Activated naive CD8-positive, alpha-beta T cell treated with anti-CD3 and anti-CD28 coated beads, Interleukin-2, amount 10 ng/mL, durations not matched to agents 7 days and 5 days (primary cell): ENCODE data around the gene MAP2K5. TPM values are rescaled to one million over a fixed set of nuclear protein-coding genes. Genes with fewer than 3 reads are reported as not detected.
A peak's percentile ranks its signal among the peaks of the same experiment; 100 is the strongest.

Source experiments
- ATAC-seq: fragments of 150-1000 bp; cut with Tn5 transposase; one replicate; pipeline ENCODE4 v1.10.0; 2021; ENCODE audit warnings: low read depth, moderate library complexity
- POLR2A ChIA-PET: fragments of 350-600 bp; sonication (Branson Sonifier 250); formaldehyde crosslinking; loops from one replicate; lab custom pipeline; 2021; ENCODE audit warnings: antibody characterized with exemption; lab: Charles Lee
- DNase-seq: peaks from one replicate; pipeline ENCODE4 v3.0.0; 2021
- H3K27ac Mint-ChIP-seq: one replicate; pipeline ENCODE4 v1.8.0; 2022; ENCODE audit warnings: mild to moderate bottlenecking, mixed read lengths
- H3K27me3 Mint-ChIP-seq: one replicate; pipeline ENCODE4 v1.8.0; 2022; ENCODE audit warnings: mild to moderate bottlenecking, moderate library complexity, mixed read lengths
- H3K36me3 Mint-ChIP-seq: one replicate; pipeline ENCODE4 v1.8.0; 2021; ENCODE audit warnings: mild to moderate bottlenecking, mixed read lengths
- H3K4me1 Mint-ChIP-seq: one replicate; pipeline ENCODE4 v1.8.0; 2021; ENCODE audit warnings: mixed read lengths
- H3K4me3 Mint-ChIP-seq: one replicate; pipeline ENCODE4 v1.8.0; 2022; ENCODE audit warnings: mild to moderate bottlenecking, moderate library complexity, mixed read lengths
- H3K9me3 Mint-ChIP-seq: one replicate; pipeline ENCODE4 v1.8.0; 2021; ENCODE audit warnings: mixed read lengths
- total RNA-seq, 2 experiments: library from RNA; stranded (reverse); gene quantifications; one replicate each; pipeline ENCODE4 v1.2.3, GENCODE V29; 2021

Gene MAP2K5
- total RNA-seq, 2 experiments from 2014 or later: 25.8 to 29.9 TPM

DNA sequence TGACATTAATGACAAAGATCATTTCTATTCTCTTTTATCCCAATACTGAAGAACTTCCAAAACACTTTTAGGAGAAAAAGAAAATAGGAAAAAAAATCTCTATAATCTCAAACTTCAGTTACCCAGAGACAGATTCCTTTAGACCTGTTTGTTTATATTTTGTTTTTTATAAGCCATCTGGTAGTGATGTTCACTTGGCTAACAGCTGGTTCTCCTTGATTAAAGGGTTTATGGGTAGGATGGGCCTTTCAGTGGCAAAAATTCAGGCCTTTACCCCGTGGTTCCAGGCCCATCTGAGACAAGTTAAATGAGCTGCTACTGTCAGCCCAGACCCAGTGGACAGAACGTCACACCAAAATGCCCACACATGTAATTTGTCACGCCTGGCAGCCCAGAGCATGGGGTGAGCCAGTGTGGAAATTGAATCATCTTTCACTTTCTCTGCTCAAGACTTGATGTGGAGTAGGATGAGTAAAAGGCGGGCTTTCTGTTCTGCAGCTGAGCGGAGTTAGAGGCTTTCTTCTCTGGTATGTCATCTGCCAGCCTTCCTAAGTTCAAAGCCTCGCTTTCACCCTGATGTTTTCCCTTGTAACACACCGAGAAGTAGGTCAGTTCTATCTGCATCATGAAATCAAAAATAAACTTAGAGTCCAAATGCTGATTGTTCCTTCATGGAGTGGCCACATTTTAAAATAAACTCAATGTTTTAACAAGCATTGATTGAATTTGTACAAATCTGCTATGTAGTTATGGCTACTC is 220.3 kb downstream of the MAP2K5 start:
- peak; percentile 81 for ATAC-seq
- peak; percentile 46 for DNase-seq
- Mint-ChIP-seq H3K27me3 (no peaks in the 10 kb centered on the region), H3K36me3 (peaks cover 13% of the 10 kb centered on the region), H3K27ac (peak overlapping the region; percentile 81), H3K4me3 (peak overlapping the region; percentile 57), H3K9me3 (no peaks in the 10 kb centered on the region), H3K4me1 (peaks cover 46% of the 10 kb centered on the region)
- POLR2A ChIA-PET: interaction anchor here (0.7 to 1.5 kb wide), 2 partner anchors 12 to 813 kb away, joined by 3 to 4 read pairs; no protein-coding TSS in a partner anchor

GRCh38 chr15:67765701-67766100 is 223.2 kb downstream of the MAP2K5 start:
- Mint-ChIP-seq H3K36me3 (peaks cover 14% of the 10 kb centered on the region), H3K9me3 (no peaks in the 10 kb centered on the region), H3K4me3 (no peak overlapping the region), H3K27me3 (no peaks in the 10 kb centered on the region), H3K4me1 (peaks cover 29% of the 10 kb centered on the region), H3K27ac (no peak overlapping the region)
- DNase-seq: no peak
- POLR2A ChIA-PET: no interaction called here
- no peak for ATAC-seq

DNA sequence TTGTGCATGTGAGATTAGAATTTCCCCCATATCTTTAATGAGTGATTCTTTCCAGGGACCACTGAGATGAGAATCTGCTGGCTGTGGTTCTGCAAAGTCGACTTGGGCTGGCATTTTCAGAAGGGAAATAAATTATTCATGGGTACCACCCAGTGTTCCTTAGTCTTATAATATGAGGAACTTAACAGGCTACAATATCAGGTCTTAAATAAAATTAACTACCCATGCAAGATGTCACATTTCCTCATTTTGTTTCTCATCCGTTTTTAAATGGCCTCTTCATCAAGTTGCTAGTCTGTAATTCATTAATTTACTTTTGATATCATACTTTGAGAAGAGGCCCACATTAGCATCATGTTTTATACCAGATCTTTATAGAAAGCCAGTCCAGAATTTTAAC is 224.5 kb downstream of the MAP2K5 start:
- H3K4me1 Mint-ChIP-seq: peaks cover 19% of the 10 kb centered on the region
- POLR2A ChIA-PET: no interaction called here

DNA sequence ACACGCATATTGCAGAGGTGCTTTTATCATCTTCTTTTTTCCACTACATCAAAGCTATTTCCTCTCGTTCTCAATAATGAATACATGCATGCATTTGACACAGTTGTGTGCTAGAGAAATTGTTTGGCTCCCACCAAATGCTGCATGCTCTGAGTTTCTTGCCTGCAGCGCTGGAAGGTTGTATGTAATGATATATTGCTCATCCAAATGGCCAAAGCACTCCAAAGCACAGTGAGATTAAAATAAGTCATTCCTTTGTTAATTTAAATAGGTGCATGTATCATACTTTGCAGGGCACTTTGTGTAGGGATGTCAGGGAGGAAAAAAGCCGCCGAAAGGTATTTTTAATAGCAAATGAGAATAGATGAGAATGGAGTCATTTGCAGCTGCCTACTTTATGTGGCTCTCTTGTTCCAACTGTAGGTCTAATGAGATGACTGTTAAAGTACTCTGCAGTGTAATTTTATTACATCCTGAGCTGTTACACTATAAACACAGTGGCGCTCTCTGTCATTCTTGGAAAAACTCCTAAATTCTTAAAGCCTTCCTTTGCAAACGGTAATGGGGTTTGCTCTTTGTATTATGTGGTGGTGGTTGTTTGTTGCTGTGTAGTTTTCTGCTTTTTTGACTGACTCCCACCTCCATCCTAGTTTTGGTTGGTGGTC is 225.9 kb downstream of the MAP2K5 start:
- Mint-ChIP-seq H3K36me3 (peaks cover 10% of the 10 kb centered on the region), H3K27me3 (no peaks in the 10 kb centered on the region), H3K27ac (no peak overlapping the region), H3K4me3 (no peak overlapping the region), H3K9me3 (no peaks in the 10 kb centered on the region), H3K4me1 (peaks cover 6% of the 10 kb centered on the region)
- DNase-seq: no peak
- ATAC-seq: no peak
- POLR2A ChIA-PET: no interaction called here

More for the DNA sequence above, 224.5 kb downstream of the MAP2K5 start:
- no peak for DNase-seq
- Mint-ChIP-seq H3K9me3 (no peaks in the 10 kb centered on the region), H3K27ac (no peak overlapping the region), H3K27me3 (no peaks in the 10 kb centered on the region), H3K4me3 (no peak overlapping the region), H3K36me3 (peaks cover 10% of the 10 kb centered on the region)
- no peak for ATAC-seq

GRCh38 chr15:67769497-67770357 is 227.2 kb downstream of the MAP2K5 start:
- H3K27me3 Mint-ChIP-seq: no peaks in the 10 kb centered on the region
- ATAC-seq (no peak), DNase-seq (no peak)
- H3K36me3 Mint-ChIP-seq: peaks cover 7% of the 10 kb centered on the region
- H3K4me3 Mint-ChIP-seq: no peak overlapping the region
- POLR2A ChIA-PET: no interaction called here
- H3K27ac Mint-ChIP-seq: no peak overlapping the region
- H3K4me1 Mint-ChIP-seq: peaks cover 2% of the 10 kb centered on the region
- no peaks in the 10 kb centered on the region for H3K9me3 Mint-ChIP-seq

- Mint-ChIP-seq H3K9me3 (no peaks in the 10 kb centered on the region), H3K36me3 (peaks cover 7% of the 10 kb centered on the region), H3K27ac (no peak overlapping the region), H3K27me3 (no peaks in the 10 kb centered on the region), H3K4me3 (no peak overlapping the region), H3K4me1 (peaks cover 2% of the 10 kb centered on the region)
- DNase-seq: no peak
- no peak for ATAC-seq
- POLR2A ChIA-PET: no interaction called here
Measured at GRCh38 chr15:67770358-67770628, 227.8 kb downstream of the MAP2K5 start.

DNA sequence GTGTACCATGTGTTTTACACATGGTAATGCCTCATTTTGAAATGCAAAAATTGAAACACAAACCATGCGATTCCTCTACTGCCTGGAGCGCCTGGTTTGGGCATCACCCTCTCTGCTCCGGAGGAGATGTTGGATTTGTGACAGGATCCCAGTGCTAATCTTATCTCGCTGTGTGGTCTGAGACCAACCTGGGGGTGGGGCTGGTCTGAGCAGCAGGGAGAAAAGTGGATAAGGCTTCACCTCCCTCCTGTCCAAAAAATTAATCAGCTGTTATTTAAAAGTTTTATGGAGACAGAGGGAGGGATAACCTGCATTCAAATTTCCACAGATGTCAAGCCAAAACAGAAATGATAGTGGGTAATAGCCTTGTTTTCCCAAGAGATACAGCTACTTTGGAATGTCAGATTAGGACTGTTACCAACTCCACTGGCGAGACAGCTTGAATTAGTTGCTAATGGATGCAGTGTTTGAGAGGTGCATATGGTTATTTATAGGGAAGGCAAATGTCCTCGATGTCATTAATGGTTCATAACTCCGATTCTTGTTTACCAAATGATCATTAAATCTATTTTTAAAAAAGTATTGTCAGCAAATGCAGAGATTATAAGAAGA is 228.8 kb downstream of the MAP2K5 start:
- H3K9me3 Mint-ChIP-seq: no peaks in the 10 kb centered on the region
- H3K4me1 Mint-ChIP-seq: peaks cover 2% of the 10 kb centered on the region
- ATAC-seq: no peak
- H3K27me3 Mint-ChIP-seq: no peaks in the 10 kb centered on the region
- no peak for DNase-seq
- POLR2A ChIA-PET: no interaction called here
- H3K4me3 Mint-ChIP-seq: no peak overlapping the region
- no peak overlapping the region for H3K27ac Mint-ChIP-seq
- peaks cover 7% of the 10 kb centered on the region for H3K36me3 Mint-ChIP-seq

- Mint-ChIP-seq H3K36me3 (peaks cover 1% of the 10 kb centered on the region), H3K9me3 (no peaks in the 10 kb centered on the region), H3K27ac (no peak overlapping the region), H3K4me3 (no peak overlapping the region), H3K4me1 (no peaks in the 10 kb centered on the region), H3K27me3 (no peaks in the 10 kb centered on the region)
- ATAC-seq (no peak), DNase-seq (no peak)
- POLR2A ChIA-PET: no interaction called here
Measured at GRCh38 chr15:67774626-67775025, 232.1 kb downstream of the MAP2K5 start.

- POLR2A ChIA-PET: no interaction called here
- Mint-ChIP-seq H3K27me3 (no peaks in the 10 kb centered on the region), H3K36me3 (peaks cover under 1% of the 10 kb centered on the region), H3K9me3 (no peaks in the 10 kb centered on the region), H3K4me3 (no peak overlapping the region), H3K27ac (no peak overlapping the region), H3K4me1 (no peaks in the 10 kb centered on the region)
- DNase-seq (no peak), ATAC-seq (no peak)
Measured at GRCh38 chr15:67775250-67775649, 232.7 kb downstream of the MAP2K5 start.

- Mint-ChIP-seq H3K4me1 (no peaks in the 10 kb centered on the region), H3K27ac (no peak overlapping the region), H3K9me3 (no peaks in the 10 kb centered on the region), H3K4me3 (no peak overlapping the region), H3K27me3 (no peaks in the 10 kb centered on the region), H3K36me3 (no peaks in the 10 kb centered on the region)
- ATAC-seq (no peak), DNase-seq (no peak)
- POLR2A ChIA-PET: no interaction called here
Measured at GRCh38 chr15:67775998-67776397, 233.5 kb downstream of the MAP2K5 start.

- POLR2A ChIA-PET: no interaction called here
- Mint-ChIP-seq H3K27ac (no peak overlapping the region), H3K9me3 (no peaks in the 10 kb centered on the region), H3K4me1 (no peaks in the 10 kb centered on the region), H3K27me3 (no peaks in the 10 kb centered on the region), H3K36me3 (no peaks in the 10 kb centered on the region), H3K4me3 (no peak overlapping the region)
- ATAC-seq: no peak
- DNase-seq: no peak
Measured at GRCh38 chr15:67776600-67776999, 234.1 kb downstream of the MAP2K5 start.

DNA sequence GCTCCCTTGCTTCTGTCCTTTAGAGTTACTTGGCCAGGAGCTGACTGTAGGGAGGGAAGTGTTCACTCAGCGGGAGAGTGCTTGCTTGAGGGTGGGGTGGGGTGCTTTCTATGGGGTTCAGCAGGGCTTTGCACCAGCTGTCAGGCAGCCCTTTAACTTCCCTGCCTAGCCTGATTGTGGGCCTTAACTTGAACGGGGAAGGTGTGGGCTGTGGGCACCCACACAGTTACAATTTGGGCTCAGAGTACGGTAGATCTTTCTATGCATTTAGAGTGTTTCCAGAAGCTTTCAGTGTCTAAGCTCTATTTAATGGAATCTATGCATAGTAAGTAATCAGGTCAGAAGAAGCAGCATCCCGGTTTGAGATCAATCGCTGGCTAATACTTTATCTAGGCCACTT is 234.6 kb downstream of the MAP2K5 start:
- Mint-ChIP-seq H3K9me3 (no peaks in the 10 kb centered on the region), H3K27ac (no peak overlapping the region), H3K4me1 (peaks cover under 1% of the 10 kb centered on the region), H3K27me3 (no peaks in the 10 kb centered on the region), H3K4me3 (no peak overlapping the region), H3K36me3 (no peaks in the 10 kb centered on the region)
- DNase-seq: no peak
- POLR2A ChIA-PET: no interaction called here
- no peak for ATAC-seq

DNA sequence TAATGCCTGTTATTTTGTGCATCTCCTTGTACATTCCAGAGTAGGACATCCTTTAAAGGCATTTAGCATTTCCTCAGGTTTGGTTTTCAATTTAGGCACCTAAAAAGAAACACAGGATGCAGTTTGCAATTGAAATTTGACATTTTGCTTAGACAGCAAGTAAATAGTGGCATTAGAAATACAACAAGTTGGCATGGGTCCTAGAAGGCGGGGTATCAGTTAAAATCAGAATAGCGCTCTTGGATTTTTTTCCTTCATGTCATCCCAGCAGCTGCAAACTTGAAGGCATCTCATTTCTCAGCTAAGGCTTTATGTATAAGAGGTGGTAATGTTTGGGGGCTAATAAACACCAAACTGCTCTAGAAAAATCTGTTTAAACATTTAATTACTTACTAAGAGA is 235.3 kb downstream of the MAP2K5 start:
- peaks cover 4% of the 10 kb centered on the region for H3K4me1 Mint-ChIP-seq
- H3K27me3 Mint-ChIP-seq: no peaks in the 10 kb centered on the region
- H3K27ac Mint-ChIP-seq: no peak overlapping the region
- no peaks in the 10 kb centered on the region for H3K9me3 Mint-ChIP-seq
- no peaks in the 10 kb centered on the region for H3K36me3 Mint-ChIP-seq
- no peak for DNase-seq
- POLR2A ChIA-PET: no interaction called here
- ATAC-seq: no peak
- H3K4me3 Mint-ChIP-seq: no peak overlapping the region
